Transverse colon (tissue), 4 donors: ENCODE measurements around the gene CDKN2B-AS1.

ENCODE experiments used
- CTCF ChIP-seq, 5 experiments: fragments of 200-600 bp in 3 of 5; fragments of 450-650 bp in 2 of 5; sonication (generic) in 3 of 5; IDR thresholded peaks; 1 replicate in 2 of 5; 2 replicates in 3 of 5; pipeline ENCODE4 v1.5.1; 2016 to 2017; ENCODE audit warnings: antibody characterized with exemption in 5 of 5, inconsistent platforms in 3 of 5, mild to moderate bottlenecking in 2 of 5, moderate library complexity in 1 of 5
- EP300 ChIP-seq: sonication (generic); formaldehyde crosslinking; IDR thresholded peaks from one replicate; pipeline ENCODE4 v1.6.1; 2017; ENCODE audit warnings: antibody characterized with exemption, low read depth
- POLR2A ChIP-seq: fragments of 450-650 bp; IDR thresholded peaks from one replicate; pipeline ENCODE4 v1.6.1; 2016; ENCODE audit warnings: antibody characterized with exemption, mild to moderate bottlenecking, moderate library complexity
- POLR2AphosphoS5 ChIP-seq, 3 donors: sonication (generic); formaldehyde crosslinking; IDR thresholded peaks; one replicate each; pipeline ENCODE4 v1.6.1; 2016; ENCODE audit warnings: antibody characterized with exemption in 3 of 3

GRCh38 chr9:22060831-22061383 lies 66.3 kb downstream of the CDKN2B-AS1 start:
- TF ChIP-seq POLR2A, result no peak
- TF ChIP-seq CTCF (IDR thresholded peaks at IDR 0.05), result no peak
- no peak for TF ChIP-seq EP300
- no peak for TF ChIP-seq POLR2AphosphoS5 (IDR thresholded peaks at IDR 0.05)
